ENCODE measurements around the gene ZNF846. TPM values are rescaled to one million over a fixed set of nuclear protein-coding genes. Genes with fewer than 3 reads are reported as not detected.
"Not testable (repeated sequence)": the region's sequence is repeated elsewhere in the genome, so short reads cannot be mapped to it uniquely, and the experiment has no call there.

The ZNF846 gene
- total and polyA plus RNA-seq, 2 donors = 18.0 to 73.6 TPM

DNA sequence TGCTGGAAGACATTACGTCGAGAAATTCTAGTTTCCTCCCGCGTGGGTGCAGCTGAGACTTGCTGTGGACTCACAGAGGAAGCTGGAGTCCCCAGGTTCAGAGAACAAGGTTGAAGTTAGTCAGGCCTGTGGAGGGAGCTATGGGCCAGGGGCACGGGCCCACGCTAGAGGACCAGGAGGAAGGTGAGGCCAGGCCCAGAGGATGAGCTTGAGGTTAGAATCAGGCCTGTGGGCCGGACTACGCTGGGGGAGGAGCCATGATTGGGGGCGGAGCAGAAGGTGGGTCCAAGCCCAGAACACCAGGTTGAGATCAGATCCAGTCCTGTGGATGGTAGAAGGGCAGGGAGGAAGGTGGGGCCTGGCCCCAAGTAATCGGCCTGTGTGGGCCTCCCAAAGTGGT lies 32.6 kb downstream of the ZNF846 start:
- WGBS = 96% methylated on average over 10 of the region's 10 CpGs
- H3K36me3 ChIP-seq (ENCODE audit: insufficient read depth) = no peaks in the 10 kb centered on the region
- H3K4me3 ChIP-seq (ENCODE audit: low read depth, low read length) = no peak overlapping the region
- DNase-seq (ENCODE audit: extremely low spot score) = no peak
- no peaks in the 10 kb centered on the region for H3K4me1 ChIP-seq (ENCODE audit: insufficient read depth)
- no peak overlapping the region for H3K27ac ChIP-seq (ENCODE audit: low read depth)

DNA sequence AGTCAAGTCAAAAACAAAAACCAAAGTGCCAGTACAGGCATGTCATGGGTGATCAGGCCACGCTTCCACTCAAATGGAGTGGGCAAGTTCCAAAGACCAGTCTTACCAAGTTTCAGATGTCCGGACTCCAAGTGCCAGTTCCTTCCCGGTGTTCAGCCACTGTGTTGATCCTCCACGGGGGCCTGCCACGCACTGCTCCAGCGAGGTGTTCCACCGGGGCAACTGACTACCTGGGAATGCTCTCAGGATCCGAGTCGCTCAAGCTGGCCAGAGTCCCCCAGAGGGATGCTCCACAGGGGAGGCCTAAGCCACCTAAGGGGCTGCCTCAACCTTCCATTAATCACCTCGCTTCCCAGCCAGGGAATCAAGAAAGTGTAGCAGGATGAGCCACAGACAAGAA lies 38.5 kb downstream of the ZNF846 start:
- WGBS = 95% methylated on average over 10 of the region's 10 CpGs
- not testable (repeated sequence) for H3K4me1 ChIP-seq (ENCODE audit: insufficient read depth); H3K27ac ChIP-seq (ENCODE audit: low read depth); H3K4me3 ChIP-seq (ENCODE audit: low read depth, low read length); H3K36me3 ChIP-seq (ENCODE audit: insufficient read depth); DNase-seq (ENCODE audit: extremely low spot score)

DNA sequence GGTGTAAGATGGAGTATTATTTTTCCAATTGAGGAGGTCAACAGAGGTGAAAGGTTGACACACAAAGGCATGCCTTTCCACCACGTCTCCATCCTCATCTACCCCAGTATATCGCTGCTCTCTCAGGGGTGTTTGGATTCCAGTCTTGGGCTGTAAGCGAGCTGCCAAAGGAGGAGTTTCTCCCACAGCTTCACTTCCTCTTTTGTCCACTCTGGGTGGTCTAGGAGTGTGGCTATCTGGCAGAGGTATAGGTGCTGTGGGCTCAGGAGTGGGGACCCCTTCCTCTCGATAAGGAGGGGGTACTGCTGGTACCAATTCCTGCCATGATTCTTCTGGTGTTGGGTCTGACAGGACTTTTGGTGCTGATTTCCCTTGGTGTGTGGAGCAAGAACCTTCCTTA lies 39.4 kb downstream of the ZNF846 start:
- Histone ChIP-seq H3K36me3 (ENCODE audit: insufficient read depth) (no peaks in the 10 kb centered on the region), H3K4me3 (ENCODE audit: low read depth, low read length) (no peak overlapping the region), H3K4me1 (ENCODE audit: insufficient read depth) (no peaks in the 10 kb centered on the region), H3K27ac (ENCODE audit: low read depth) (no peak overlapping the region)
- DNase-seq (ENCODE audit: extremely low spot score) = no peak
- WGBS = 78% methylated on average over 4 of the region's 4 CpGs

DNA sequence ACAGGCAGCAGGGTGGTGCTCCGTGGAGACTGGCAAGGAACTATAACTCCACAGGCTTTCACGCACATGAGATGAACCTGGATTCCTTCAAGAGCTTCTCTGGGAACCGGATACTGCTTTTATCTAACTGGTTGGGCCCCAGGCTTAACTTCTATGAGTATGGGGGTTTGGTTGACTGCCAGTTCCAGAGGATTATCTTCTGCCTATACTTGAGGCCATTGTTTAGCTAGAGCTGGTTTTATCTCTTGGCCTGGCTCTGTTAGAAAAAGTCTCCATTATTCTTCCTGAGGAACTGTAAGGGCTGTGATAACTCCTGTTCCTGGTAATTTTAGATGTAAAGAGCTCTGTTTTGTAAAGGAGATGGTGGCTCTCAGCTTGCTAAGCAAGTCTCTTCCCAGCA lies 40.9 kb downstream of the ZNF846 start:
- 22% methylated on average over 3 of the region's 3 CpGs for WGBS
- DNase-seq (ENCODE audit: extremely low spot score) = no peak
- Histone ChIP-seq H3K27ac (ENCODE audit: low read depth) (no peak overlapping the region), H3K4me1 (ENCODE audit: insufficient read depth) (no peaks in the 10 kb centered on the region), H3K36me3 (ENCODE audit: insufficient read depth) (no peaks in the 10 kb centered on the region), H3K4me3 (ENCODE audit: low read depth, low read length) (no peak overlapping the region)

- H3K4me1 ChIP-seq (ENCODE audit: insufficient read depth); H3K4me3 ChIP-seq (ENCODE audit: low read depth, low read length); H3K27ac ChIP-seq (ENCODE audit: low read depth); DNase-seq (ENCODE audit: extremely low spot score); H3K36me3 ChIP-seq (ENCODE audit: insufficient read depth): not testable (repeated sequence)
- 94% methylated on average over 13 of the region's 13 CpGs for WGBS
These were observed 42.9 kb downstream of the ZNF846 start for GRCh38 chr19:9725508-9726201.

GRCh38 chr19:9724157-9724556 lies 44.4 kb downstream of the ZNF846 start:
- Histone ChIP-seq H3K4me3 (ENCODE audit: low read depth, low read length) (no peak overlapping the region), H3K4me1 (ENCODE audit: insufficient read depth) (no peaks in the 10 kb centered on the region), H3K36me3 (ENCODE audit: insufficient read depth) (no peaks in the 10 kb centered on the region), H3K27ac (ENCODE audit: low read depth) (no peak overlapping the region)
- WGBS = 89% methylated on average over 4 of the region's 4 CpGs
- no peak for DNase-seq (ENCODE audit: extremely low spot score)

DNA sequence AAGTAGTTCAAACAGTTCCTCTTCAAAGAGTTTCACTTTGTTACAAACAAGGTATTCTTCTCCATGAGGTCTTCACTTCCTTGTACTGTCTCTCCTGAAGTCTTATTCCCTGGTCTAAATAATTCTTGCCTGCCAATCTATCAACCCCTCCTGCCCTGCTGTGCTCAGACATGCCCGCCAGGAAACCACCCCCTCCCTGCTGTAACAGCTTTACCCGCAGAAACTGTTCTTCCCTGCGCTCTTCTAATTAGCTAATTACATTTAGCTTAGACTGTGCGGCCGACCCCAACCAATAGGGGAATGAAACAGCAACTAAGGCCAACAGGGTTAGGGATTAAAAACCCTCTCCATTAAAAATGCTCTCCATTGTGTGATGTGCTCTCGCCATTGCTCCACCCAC lies 46.7 kb downstream of the ZNF846 start:
- Histone ChIP-seq H3K4me1 (ENCODE audit: insufficient read depth) (no peaks in the 10 kb centered on the region), H3K36me3 (ENCODE audit: insufficient read depth) (no peaks in the 10 kb centered on the region), H3K27ac (ENCODE audit: low read depth) (no peak overlapping the region), H3K4me3 (ENCODE audit: low read depth, low read length) (no peak overlapping the region)
- DNase-seq (ENCODE audit: extremely low spot score) = no peak
- WGBS = 46% methylated on average over 6 of the region's 6 CpGs

- Histone ChIP-seq H3K4me3 (ENCODE audit: low read depth, low read length) (no peak overlapping the region), H3K36me3 (ENCODE audit: insufficient read depth) (no peaks in the 10 kb centered on the region), H3K27ac (ENCODE audit: low read depth) (no peak overlapping the region), H3K4me1 (ENCODE audit: insufficient read depth) (no peaks in the 10 kb centered on the region)
- WGBS = 63% methylated on average over 4 of the region's 4 CpGs
- no peak for DNase-seq (ENCODE audit: extremely low spot score)
These were observed 48.0 kb downstream of the ZNF846 start for GRCh38 chr19:9720541-9720940.

- Histone ChIP-seq H3K36me3 (ENCODE audit: insufficient read depth) (no peaks in the 10 kb centered on the region), H3K4me3 (ENCODE audit: low read depth, low read length) (no peak overlapping the region), H3K27ac (ENCODE audit: low read depth) (no peak overlapping the region), H3K4me1 (ENCODE audit: insufficient read depth) (no peaks in the 10 kb centered on the region)
- DNase-seq (ENCODE audit: extremely low spot score) = no peak
- 96% methylated on average over 3 of the region's 3 CpGs for WGBS
These were observed 56.7 kb downstream of the ZNF846 start for GRCh38 chr19:9711815-9712214.

DNA sequence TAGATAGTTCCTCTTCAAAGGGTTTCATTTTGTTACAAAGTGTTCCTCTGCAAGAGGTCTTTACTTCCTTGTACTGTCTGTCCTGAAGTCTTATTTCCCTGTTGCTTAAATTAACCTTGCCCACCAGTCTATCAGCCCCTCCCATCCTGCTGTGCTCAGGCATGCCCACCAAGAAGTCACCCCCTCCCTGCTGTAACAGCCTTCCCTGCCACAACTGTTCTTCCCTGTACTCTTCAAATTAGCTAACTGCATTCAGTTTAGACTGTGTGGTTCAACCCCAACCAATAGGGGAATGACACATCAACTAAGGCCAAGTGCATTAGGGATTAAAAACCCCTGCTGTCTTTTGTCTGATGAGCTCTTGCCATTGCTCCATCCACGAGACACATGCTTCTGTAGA lies 59.2 kb downstream of the ZNF846 start:
- Histone ChIP-seq H3K4me1 (ENCODE audit: insufficient read depth) (no peaks in the 10 kb centered on the region), H3K36me3 (ENCODE audit: insufficient read depth) (no peaks in the 10 kb centered on the region), H3K27ac (ENCODE audit: low read depth) (no peak overlapping the region), H3K4me3 (ENCODE audit: low read depth, low read length) (no peak overlapping the region)
- no peak for DNase-seq (ENCODE audit: extremely low spot score)
- 42% methylated on average over 1 of the region's 1 CpG for WGBS

DNA sequence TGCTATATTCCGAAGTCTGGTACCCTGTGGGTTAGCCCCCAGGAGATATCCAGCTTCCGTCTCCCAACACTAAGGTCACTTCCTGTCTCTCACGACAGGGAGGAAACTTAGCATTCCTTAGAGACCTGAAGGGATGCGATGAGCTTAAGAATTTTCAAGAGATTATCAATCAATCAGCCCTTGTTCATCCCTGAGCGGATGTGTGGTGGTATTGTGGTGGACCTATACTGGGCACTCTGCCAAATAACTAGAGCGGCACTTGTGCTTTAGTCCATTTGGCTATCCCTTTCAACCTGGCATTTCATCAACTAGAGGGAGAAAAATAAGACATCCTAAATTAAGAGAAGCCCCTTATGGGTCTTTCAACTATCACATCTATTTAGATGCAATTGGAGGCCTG lies 62.7 kb downstream of the ZNF846 start:
- Histone ChIP-seq H3K36me3 (ENCODE audit: insufficient read depth) (no peaks in the 10 kb centered on the region), H3K4me1 (ENCODE audit: insufficient read depth) (no peaks in the 10 kb centered on the region), H3K4me3 (ENCODE audit: low read depth, low read length) (no peak overlapping the region), H3K27ac (ENCODE audit: low read depth) (no peak overlapping the region)
- WGBS = 74% methylated on average over 6 of the region's 6 CpGs
- no peak for DNase-seq (ENCODE audit: extremely low spot score)

DNA sequence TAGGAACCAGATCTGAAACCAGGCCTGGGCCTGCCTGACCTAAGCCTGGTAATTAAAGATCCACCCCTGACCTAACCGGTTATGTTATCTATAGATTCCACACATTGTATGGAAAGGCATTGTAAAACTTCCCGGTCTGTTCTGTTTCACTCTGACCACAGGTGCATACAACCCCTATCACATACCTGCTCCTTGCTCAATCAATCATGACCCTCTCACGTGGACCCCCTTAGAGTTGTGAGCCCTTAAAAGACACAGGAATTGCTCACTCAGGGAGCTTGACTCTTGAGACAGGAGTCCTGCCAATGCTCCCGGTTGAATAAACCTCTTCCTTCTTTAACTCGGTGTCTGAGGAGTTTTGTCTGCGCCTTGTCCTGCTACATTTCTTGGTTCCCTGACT lies 66.4 kb downstream of the ZNF846 start:
- WGBS = 88% methylated on average over 6 of the region's 6 CpGs
- Histone ChIP-seq H3K4me3 (ENCODE audit: low read depth, low read length) (no peak overlapping the region), H3K4me1 (ENCODE audit: insufficient read depth) (no peaks in the 10 kb centered on the region), H3K27ac (ENCODE audit: low read depth) (no peak overlapping the region), H3K36me3 (ENCODE audit: insufficient read depth) (no peaks in the 10 kb centered on the region)
- DNase-seq (ENCODE audit: extremely low spot score) = no peak
